ENCODE data around the gene MARK4. TPM values are rescaled to one million over a fixed set of nuclear protein-coding genes. Genes with fewer than 3 reads are reported as not detected.

Gene MARK4
- polyA plus RNA-seq, 2 donors, result 11.9 to 15.9 TPM

DNA sequence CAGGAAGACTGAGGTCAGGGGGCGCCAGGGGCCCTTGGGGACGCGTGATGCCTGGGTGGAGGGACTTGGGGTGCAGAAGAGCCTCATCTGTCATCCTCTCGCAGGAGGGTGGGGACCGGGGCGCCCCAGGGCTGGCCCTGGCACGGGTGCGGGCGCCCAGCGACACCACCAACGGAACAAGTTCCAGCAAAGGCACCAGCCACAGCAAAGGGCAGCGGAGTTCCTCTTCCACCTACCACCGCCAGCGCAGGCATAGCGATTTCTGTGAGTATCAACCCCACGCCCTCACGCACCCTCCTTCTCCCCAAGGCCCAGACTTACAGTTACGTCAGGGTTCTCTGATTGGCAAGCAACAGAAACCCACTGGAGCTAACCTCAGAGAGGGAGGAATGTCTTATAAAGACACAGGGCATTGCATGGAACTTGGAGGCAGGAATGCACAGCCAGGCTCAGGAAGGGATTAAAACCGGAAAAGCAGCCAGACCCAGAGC is 29.4 kb downstream of the MARK4 start:
- no peak overlapping the region for H3K27ac ChIP-seq (ENCODE audit: low read depth in 2 of 2, low read length in 1 of 2)
- H3K9me3 ChIP-seq (ENCODE audit: control insufficient read depth in 2 of 2, insufficient read depth in 1 of 2, low read depth in 1 of 2, low read length in 1 of 2), result peaks cover 0 to 2% of the 10 kb centered on the region in 2 donors
- no peaks in the 10 kb centered on the region for H3K27me3 ChIP-seq (ENCODE audit: control insufficient read depth in 1 of 2, insufficient read depth in 2 of 2, low read length in 2 of 2)
- 80 to 92% methylated on average over 19 of the region's 19 CpGs for WGBS, 2 donors
- no peaks in the 10 kb centered on the region for H3K4me1 ChIP-seq (ENCODE audit: control insufficient read depth in 2 of 2, insufficient read depth in 2 of 2, low read length in 1 of 2)
- H3K4me3 ChIP-seq (ENCODE audit: low read depth in 1 of 2, low read length in 2 of 2), result no peak overlapping the region
- H3K36me3 ChIP-seq (ENCODE audit: control insufficient read depth in 2 of 2, insufficient read depth in 2 of 2, low read length in 1 of 2), result peaks cover 4 to 21% of the 10 kb centered on the region in 2 donors

DNA sequence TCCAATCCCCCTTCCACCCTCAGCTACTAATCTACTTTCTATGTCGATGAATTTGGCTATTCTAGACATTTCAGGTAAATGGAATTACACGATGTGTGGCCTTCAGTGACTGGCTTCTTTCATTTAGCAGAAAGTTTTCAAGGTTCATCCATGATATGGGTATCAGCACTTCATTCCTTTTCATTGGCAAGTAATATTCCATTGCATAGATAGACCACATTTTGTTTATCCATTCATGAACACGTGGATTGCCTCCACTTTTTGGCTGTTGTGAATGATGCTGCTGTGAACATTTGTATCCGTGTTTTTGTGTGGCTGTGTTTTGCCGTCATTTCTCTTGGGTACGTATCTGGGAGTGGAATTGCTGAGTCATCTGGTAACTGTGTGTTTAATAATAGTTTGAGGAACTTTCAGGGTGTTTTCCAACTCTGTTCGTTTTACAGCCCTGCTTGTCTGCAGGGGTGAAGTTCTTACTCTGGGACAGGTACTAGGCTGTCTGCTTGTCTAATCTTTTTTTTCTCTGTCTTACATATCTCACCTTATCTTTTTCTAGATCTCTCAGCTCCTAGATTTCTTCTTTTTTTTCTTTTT is 32.5 kb downstream of the MARK4 start:
- Histone ChIP-seq H3K36me3 (ENCODE audit: control insufficient read depth in 2 of 2, insufficient read depth in 2 of 2, low read length in 1 of 2) (peaks cover 6 to 14% of the 10 kb centered on the region in 2 donors), H3K27ac (ENCODE audit: low read depth in 2 of 2, low read length in 1 of 2) (no peak overlapping the region), H3K9me3 (ENCODE audit: control insufficient read depth in 2 of 2, insufficient read depth in 1 of 2, low read depth in 1 of 2, low read length in 1 of 2) (peaks cover 0 to 2% of the 10 kb centered on the region in 2 donors), H3K4me1 (ENCODE audit: control insufficient read depth in 2 of 2, insufficient read depth in 2 of 2, low read length in 1 of 2) (no peaks in the 10 kb centered on the region), H3K27me3 (ENCODE audit: control insufficient read depth in 1 of 2, insufficient read depth in 2 of 2, low read length in 2 of 2) (no peaks in the 10 kb centered on the region), H3K4me3 (ENCODE audit: low read depth in 1 of 2, low read length in 2 of 2) (no peak overlapping the region)
- WGBS, 2 donors, result 79 to 93% methylated on average over 7 of the region's 7 CpGs

DNA sequence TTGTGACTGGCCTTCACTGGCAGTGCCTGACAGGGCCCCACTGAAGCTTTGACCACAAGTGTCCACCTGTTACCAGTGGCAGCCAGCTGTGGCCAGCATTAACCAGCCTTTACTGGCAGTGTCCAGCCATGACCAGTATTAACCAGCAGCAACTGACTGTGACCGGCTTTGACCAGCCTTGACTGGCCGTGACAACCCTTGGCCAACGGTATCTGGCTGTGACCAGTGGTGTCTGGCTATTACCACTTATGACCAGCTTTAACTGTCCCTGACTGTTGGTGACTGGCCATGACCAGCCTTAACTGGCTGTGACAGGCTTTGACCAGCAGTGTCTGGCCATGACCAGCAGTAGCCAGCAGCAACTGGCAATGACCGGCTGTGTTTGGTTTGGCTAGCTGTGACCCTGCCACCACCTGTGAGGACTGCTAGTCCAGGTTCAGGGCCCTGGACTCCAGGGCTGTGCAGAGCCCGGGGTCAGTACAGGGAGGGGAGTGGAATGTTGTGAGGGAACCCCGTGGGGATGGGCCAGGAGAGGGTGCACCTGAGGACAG is 39.4 kb downstream of the MARK4 start:
- Histone ChIP-seq H3K36me3 (ENCODE audit: control insufficient read depth in 2 of 2, insufficient read depth in 2 of 2, low read length in 1 of 2) (peaks cover 2 to 25% of the 10 kb centered on the region in 2 donors), H3K9me3 (ENCODE audit: control insufficient read depth in 2 of 2, insufficient read depth in 1 of 2, low read depth in 1 of 2, low read length in 1 of 2) (no peaks in the 10 kb centered on the region), H3K27me3 (ENCODE audit: control insufficient read depth in 1 of 2, insufficient read depth in 2 of 2, low read length in 2 of 2) (no peaks in the 10 kb centered on the region), H3K4me3 (ENCODE audit: low read depth in 1 of 2, low read length in 2 of 2) (no peak overlapping the region), H3K27ac (ENCODE audit: low read depth in 2 of 2, low read length in 1 of 2) (no peak overlapping the region), H3K4me1 (ENCODE audit: control insufficient read depth in 2 of 2, insufficient read depth in 2 of 2, low read length in 1 of 2) (peaks cover 0 to 3% of the 10 kb centered on the region in 2 donors)
- 95% methylated on average over 6 of the region's 6 CpGs for WGBS, 2 donors

DNA sequence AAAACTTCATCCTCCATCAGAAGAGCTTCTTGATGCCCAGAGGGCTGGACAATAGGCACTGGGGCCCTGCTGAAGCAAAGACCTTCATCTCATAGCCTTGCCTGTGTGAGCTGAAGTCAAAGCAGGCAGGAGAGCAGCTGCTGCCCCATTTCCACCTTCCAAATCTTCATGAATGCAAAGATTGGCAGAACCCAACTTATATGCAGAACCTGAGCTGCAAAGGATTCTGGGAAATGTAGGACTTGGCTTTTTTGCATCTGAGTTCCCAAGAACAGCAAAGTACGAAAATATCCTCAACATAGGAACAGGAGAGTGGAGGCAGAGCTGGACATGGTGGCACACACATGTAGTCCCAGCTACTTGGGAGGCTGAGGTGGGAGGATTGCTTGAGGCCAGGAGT is 40.8 kb downstream of the MARK4 start:
- no peak overlapping the region for H3K27ac ChIP-seq (ENCODE audit: low read depth in 2 of 2, low read length in 1 of 2)
- no peaks in the 10 kb centered on the region for H3K9me3 ChIP-seq (ENCODE audit: control insufficient read depth in 2 of 2, insufficient read depth in 1 of 2, low read depth in 1 of 2, low read length in 1 of 2)
- no peaks in the 10 kb centered on the region for H3K27me3 ChIP-seq (ENCODE audit: control insufficient read depth in 1 of 2, insufficient read depth in 2 of 2, low read length in 2 of 2)
- peaks cover 0 to 3% of the 10 kb centered on the region in 2 donors for H3K4me1 ChIP-seq (ENCODE audit: control insufficient read depth in 2 of 2, insufficient read depth in 2 of 2, low read length in 1 of 2)
- peaks cover 0 to 29% of the 10 kb centered on the region in 2 donors for H3K36me3 ChIP-seq (ENCODE audit: control insufficient read depth in 2 of 2, insufficient read depth in 2 of 2, low read length in 1 of 2)
- H3K4me3 ChIP-seq (ENCODE audit: low read depth in 1 of 2, low read length in 2 of 2), result no peak overlapping the region
- WGBS, 2 donors, result 86 to 97% methylated on average over 1 of the region's 1 CpG

DNA sequence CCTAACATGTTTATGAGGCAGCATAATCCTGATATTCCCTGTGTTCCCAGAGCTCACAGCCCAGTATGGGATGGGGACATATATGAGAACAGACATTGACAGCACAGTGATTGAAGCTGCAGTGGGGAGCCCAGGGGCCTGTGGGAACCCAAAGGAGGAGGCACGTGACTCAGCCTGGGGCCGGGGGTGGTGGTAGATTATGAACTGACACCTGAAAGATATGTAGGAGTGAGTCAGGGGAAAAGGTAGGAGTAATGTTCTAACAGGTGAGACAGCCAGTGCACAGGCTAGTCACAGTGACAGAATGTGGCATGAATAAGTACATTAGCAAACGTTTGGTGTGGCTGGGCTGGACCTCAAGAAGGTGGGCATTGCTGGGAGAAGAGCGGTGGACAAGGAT is 42.6 kb downstream of the MARK4 start:
- peaks cover 7 to 29% of the 10 kb centered on the region in 2 donors for H3K36me3 ChIP-seq (ENCODE audit: control insufficient read depth in 2 of 2, insufficient read depth in 2 of 2, low read length in 1 of 2)

DNA sequence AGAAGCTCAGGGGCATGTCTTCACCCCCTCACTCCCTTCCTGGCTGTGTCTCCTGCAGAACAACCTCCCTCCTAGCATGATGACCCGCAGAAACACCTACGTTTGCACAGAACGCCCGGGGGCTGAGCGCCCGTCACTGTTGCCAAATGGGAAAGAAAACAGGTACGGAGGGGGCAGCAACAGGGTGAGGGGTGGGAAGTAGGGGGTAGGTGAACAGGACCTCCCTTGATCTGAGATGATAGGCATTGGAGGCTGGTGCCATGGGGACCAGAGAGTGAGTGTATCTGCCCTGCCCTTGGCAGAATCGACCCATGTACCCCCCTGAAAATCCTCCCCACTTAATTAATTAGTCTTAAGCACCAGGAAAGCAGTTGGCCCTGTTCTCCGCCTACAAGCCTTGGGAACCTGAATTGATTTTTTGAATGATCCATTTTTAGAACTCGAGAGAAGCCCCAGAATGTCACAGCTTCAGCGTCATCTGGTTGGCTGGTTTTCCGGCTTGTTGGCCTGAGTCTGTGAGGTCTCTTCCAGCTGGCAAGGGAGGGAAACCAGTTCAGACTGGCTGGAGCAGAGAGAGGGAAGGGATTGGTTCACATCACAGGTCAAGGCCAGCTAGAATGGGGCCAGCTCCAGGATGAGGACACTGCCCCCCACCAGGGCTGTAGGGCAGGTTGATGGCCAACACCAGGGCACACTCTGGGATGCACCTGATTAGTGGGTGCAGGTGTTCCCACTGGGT is 43.4 kb downstream of the MARK4 start:
- peaks cover 7 to 28% of the 10 kb centered on the region in 2 donors for H3K36me3 ChIP-seq (ENCODE audit: control insufficient read depth in 2 of 2, insufficient read depth in 2 of 2, low read length in 1 of 2)
- no peaks in the 10 kb centered on the region for H3K27me3 ChIP-seq (ENCODE audit: control insufficient read depth in 1 of 2, insufficient read depth in 2 of 2, low read length in 2 of 2)
- H3K4me3 ChIP-seq (ENCODE audit: low read depth in 1 of 2, low read length in 2 of 2), result no peak overlapping the region
- no peaks in the 10 kb centered on the region for H3K9me3 ChIP-seq (ENCODE audit: control insufficient read depth in 2 of 2, insufficient read depth in 1 of 2, low read depth in 1 of 2, low read length in 1 of 2)
- peaks cover 2 to 3% of the 10 kb centered on the region in 2 donors for H3K4me1 ChIP-seq (ENCODE audit: control insufficient read depth in 2 of 2, insufficient read depth in 2 of 2, low read length in 1 of 2)
- 50 to 64% methylated on average over 12 of the region's 12 CpGs for WGBS, 2 donors
- H3K27ac ChIP-seq (ENCODE audit: low read depth in 2 of 2, low read length in 1 of 2), result peak overlapping the region in 1 of 2 donors; percentile 23

More for the DNA sequence above, 42.6 kb downstream of the MARK4 start:
- H3K4me1 ChIP-seq (ENCODE audit: control insufficient read depth in 2 of 2, insufficient read depth in 2 of 2, low read length in 1 of 2), result peaks cover 2 to 3% of the 10 kb centered on the region in 2 donors
- no peaks in the 10 kb centered on the region for H3K27me3 ChIP-seq (ENCODE audit: control insufficient read depth in 1 of 2, insufficient read depth in 2 of 2, low read length in 2 of 2)
- H3K4me3 ChIP-seq (ENCODE audit: low read depth in 1 of 2, low read length in 2 of 2), result no peak overlapping the region
- 54 to 64% methylated on average over 4 of the region's 4 CpGs for WGBS, 2 donors
- no peak overlapping the region for H3K27ac ChIP-seq (ENCODE audit: low read depth in 2 of 2, low read length in 1 of 2)
- no peaks in the 10 kb centered on the region for H3K9me3 ChIP-seq (ENCODE audit: control insufficient read depth in 2 of 2, insufficient read depth in 1 of 2, low read depth in 1 of 2, low read length in 1 of 2)

DNA sequence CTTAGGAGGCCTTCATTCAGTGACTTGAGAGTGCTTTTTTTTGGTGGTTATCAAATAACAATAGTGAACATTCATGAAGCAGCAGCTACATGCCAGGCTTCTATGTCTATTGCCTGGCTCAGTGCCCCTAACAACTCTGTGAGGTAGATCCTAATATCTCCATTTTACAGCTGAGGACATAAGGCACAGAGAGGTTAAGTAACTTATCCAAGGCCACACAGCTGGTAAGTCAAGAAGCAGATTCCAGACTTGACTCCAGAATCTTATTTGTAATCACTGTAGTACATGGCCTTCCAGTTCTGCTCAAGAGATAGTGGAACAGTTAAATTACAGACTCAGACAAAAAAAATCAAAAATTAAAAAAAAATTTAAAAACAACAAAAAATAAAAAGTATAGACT is 44.8 kb downstream of the MARK4 start:
- Histone ChIP-seq H3K27ac (ENCODE audit: low read depth in 2 of 2, low read length in 1 of 2) (no peak overlapping the region), H3K36me3 (ENCODE audit: control insufficient read depth in 2 of 2, insufficient read depth in 2 of 2, low read length in 1 of 2) (peaks cover 7 to 24% of the 10 kb centered on the region in 2 donors), H3K9me3 (ENCODE audit: control insufficient read depth in 2 of 2, insufficient read depth in 1 of 2, low read depth in 1 of 2, low read length in 1 of 2) (no peaks in the 10 kb centered on the region), H3K4me3 (ENCODE audit: low read depth in 1 of 2, low read length in 2 of 2) (no peak overlapping the region), H3K4me1 (ENCODE audit: control insufficient read depth in 2 of 2, insufficient read depth in 2 of 2, low read length in 1 of 2) (peaks cover 2 to 3% of the 10 kb centered on the region in 2 donors), H3K27me3 (ENCODE audit: control insufficient read depth in 1 of 2, insufficient read depth in 2 of 2, low read length in 2 of 2) (no peaks in the 10 kb centered on the region)

DNA sequence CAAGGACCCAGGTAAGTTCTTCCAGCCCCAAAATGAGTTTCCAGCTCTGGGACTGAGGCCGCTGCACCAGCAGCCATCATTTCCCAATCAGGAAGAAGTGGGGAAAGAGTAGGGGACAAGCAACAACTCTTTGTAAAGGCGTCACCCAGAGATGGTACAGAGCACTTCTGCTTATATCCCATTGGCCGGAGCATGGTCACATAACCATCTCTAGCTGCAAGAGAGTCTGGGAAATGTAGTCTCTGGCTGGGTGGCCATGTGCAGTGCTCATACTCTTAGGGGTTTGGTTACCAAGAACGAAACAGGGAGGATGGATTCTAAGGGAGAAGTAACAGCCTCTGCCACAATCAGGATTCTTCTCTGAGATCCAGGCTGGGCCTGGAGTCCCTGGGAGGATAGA is 45.3 kb downstream of the MARK4 start:
- no peaks in the 10 kb centered on the region for H3K9me3 ChIP-seq (ENCODE audit: control insufficient read depth in 2 of 2, insufficient read depth in 1 of 2, low read depth in 1 of 2, low read length in 1 of 2)
- 95 to 97% methylated on average over 4 of the region's 4 CpGs for WGBS, 2 donors
- peaks cover 7 to 21% of the 10 kb centered on the region in 2 donors for H3K36me3 ChIP-seq (ENCODE audit: control insufficient read depth in 2 of 2, insufficient read depth in 2 of 2, low read length in 1 of 2)
- peaks cover 2 to 3% of the 10 kb centered on the region in 2 donors for H3K4me1 ChIP-seq (ENCODE audit: control insufficient read depth in 2 of 2, insufficient read depth in 2 of 2, low read length in 1 of 2)
- H3K27ac ChIP-seq (ENCODE audit: low read depth in 2 of 2, low read length in 1 of 2), result no peak overlapping the region
- no peak overlapping the region for H3K4me3 ChIP-seq (ENCODE audit: low read depth in 1 of 2, low read length in 2 of 2)
- H3K27me3 ChIP-seq (ENCODE audit: control insufficient read depth in 1 of 2, insufficient read depth in 2 of 2, low read length in 2 of 2), result no peaks in the 10 kb centered on the region

- Histone ChIP-seq H3K36me3 (ENCODE audit: control insufficient read depth in 2 of 2, insufficient read depth in 2 of 2, low read length in 1 of 2) (peaks cover 7 to 21% of the 10 kb centered on the region in 2 donors), H3K9me3 (ENCODE audit: control insufficient read depth in 2 of 2, insufficient read depth in 1 of 2, low read depth in 1 of 2, low read length in 1 of 2) (no peaks in the 10 kb centered on the region)
Measured at GRCh38 chr19:45297674-45298073, 46.6 kb downstream of the MARK4 start.

More at GRCh38 chr19:45297674-45298073, 46.6 kb downstream of the MARK4 start:
- H3K4me1 ChIP-seq (ENCODE audit: control insufficient read depth in 2 of 2, insufficient read depth in 2 of 2, low read length in 1 of 2), result peaks cover 2 to 3% of the 10 kb centered on the region in 2 donors
- H3K27ac ChIP-seq (ENCODE audit: low read depth in 2 of 2, low read length in 1 of 2), result no peak overlapping the region
- H3K4me3 ChIP-seq (ENCODE audit: low read depth in 1 of 2, low read length in 2 of 2), result no peak overlapping the region
- no peaks in the 10 kb centered on the region for H3K27me3 ChIP-seq (ENCODE audit: control insufficient read depth in 1 of 2, insufficient read depth in 2 of 2, low read length in 2 of 2)
- WGBS, 2 donors, result 95 to 96% methylated on average over 18 of the region's 18 CpGs

Data from esophagus (tissue), 2 donors.